HepG2 (cell line): ENCODE data around the gene MLLT10. TPM values are rescaled to one million over a fixed set of nuclear protein-coding genes. Genes with fewer than 3 reads are reported as not detected.
A peak's percentile ranks its signal among the peaks of the same experiment; 100 is the strongest.

Experiments
- E2F5 ChIP-seq: sonication (generic); formaldehyde crosslinking; conservative IDR thresholded peaks from 2 replicates; pipeline ENCODE4 v1.4.0; 2020; ENCODE audit warnings: missing genetic modification reagents
- FOXA3 ChIP-seq: IDR thresholded peaks from 2 replicates; pipeline ENCODE4 v1.6.1; 2016; ENCODE audit warnings: missing genetic modification reagents, missing compliant biosample characterization
- HNRNPUL1 ChIP-seq: fragments of 200-400 bp; formaldehyde crosslinking; IDR thresholded peaks from 2 replicates; pipeline ENCODE4 v1.6.1; 2017; ENCODE audit warnings: low read depth, mild to moderate bottlenecking, low read length, moderate library complexity
- MAX ChIP-seq: IDR thresholded peaks from 2 replicates; pipeline ENCODE4 v1.6.1; 2012; ENCODE audit warnings: inconsistent platforms
- MXD3 ChIP-seq: IDR thresholded peaks from 2 replicates; pipeline ENCODE4 v1.6.1; 2016; ENCODE audit warnings: mild to moderate bottlenecking, missing biosample characterization, missing genetic modification reagents
- ONECUT2 ChIP-seq: sonication (generic); formaldehyde crosslinking; IDR thresholded peaks from 2 replicates; pipeline ENCODE4 v1.4.0; 2020; ENCODE audit warnings: missing genetic modification reagents
- SRY ChIP-seq: sonication (generic); formaldehyde crosslinking; IDR thresholded peaks from 2 replicates; pipeline ENCODE4 v1.8.0; 2022; ENCODE audit warnings: mild to moderate bottlenecking, missing genetic modification reagents
- ZBTB8A ChIP-seq: sonication (generic); formaldehyde crosslinking; IDR thresholded peaks from 2 replicates; pipeline ENCODE4 v1.4.0; 2020; ENCODE audit warnings: mild to moderate bottlenecking, low read depth, missing genetic modification reagents, borderline replicate concordance
- ZNF205 ChIP-seq: IDR thresholded peaks from 2 replicates; pipeline ENCODE4 v1.6.1; 2018; ENCODE audit warnings: missing biosample characterization, missing genetic modification reagents
- ZNF274 ChIP-seq: sonication (generic); formaldehyde crosslinking; IDR thresholded peaks from 2 replicates; pipeline ENCODE4 v1.5.1; 2020; ENCODE audit warnings: mild to moderate bottlenecking, missing genetic modification reagents
- ZNF430 ChIP-seq: sonication (generic); formaldehyde crosslinking; IDR thresholded peaks from 2 replicates; pipeline ENCODE4 v1.9.0; 2021; ENCODE audit warnings: mild to moderate bottlenecking, missing genetic modification reagents
- ZNF530 ChIP-seq: sonication (generic); formaldehyde crosslinking; IDR thresholded peaks from 2 replicates; pipeline ENCODE4 v1.5.0; 2020; ENCODE audit warnings: low read depth, mild to moderate bottlenecking, missing genetic modification reagents
- ZNF546 ChIP-seq: sonication (generic); formaldehyde crosslinking; conservative IDR thresholded peaks from 2 replicates; pipeline ENCODE4 v1.8.1; 2023; ENCODE audit warnings: mild to moderate bottlenecking, missing genetic modification reagents
- ZNF556 ChIP-seq: sonication (generic); formaldehyde crosslinking; IDR thresholded peaks from 2 replicates; pipeline ENCODE4 v1.4.0; 2020; ENCODE audit warnings: mild to moderate bottlenecking, missing genetic modification reagents, borderline replicate concordance
- ZNF597 ChIP-seq: sonication (generic); formaldehyde crosslinking; IDR thresholded peaks from 2 replicates; pipeline ENCODE4 v1.5.0; 2020; ENCODE audit warnings: missing genetic modification reagents
- ZNF672 ChIP-seq: sonication (generic); formaldehyde crosslinking; IDR thresholded peaks from 2 replicates; pipeline ENCODE4 v1.8.1; 2022; ENCODE audit warnings: missing genetic modification reagents
- polyA plus RNA-seq, 8 experiments: library from polyadenylated mRNA; depleted of rRNA in 3 of 8; stranded (reverse) in 7 of 8; unstranded in 1 of 8; fragments of >200 nt; fragmentation: Illumina TruSeq in 4 of 8; extraction: Trizol in 4 of 8; gene quantifications; 2 replicates each; pipeline versions ENCODE4 v1.2.1 to v1.2.3, GENCODE V29; 2011 to 2016; ENCODE audit warnings: low read depth in 4 of 8, missing spikeins in 1 of 8, mixed read lengths in 1 of 8; ENCODE audit not compliant: insufficient read depth in 1 of 8
- total RNA-seq, 5 experiments: library from RNA; depleted of rRNA; stranded (reverse); fragments of >200 nt; fragmentation: Illumina TruSeq; extraction: Trizol; gene quantifications; 2 replicates each; pipeline ENCODE4 v1.2.3, GENCODE V29; 2016; ENCODE audit warnings: low read depth in 1 of 5
- TF ChIP-seq, protein P1 (sequence below): sonication (generic); formaldehyde crosslinking; IDR thresholded peaks from 2 replicates; pipeline ENCODE4 v1.4.0; 2020; ENCODE audit warnings: low read depth, missing genetic modification reagents
- TF ChIP-seq, protein P2 (sequence below): sonication (generic); formaldehyde crosslinking; IDR thresholded peaks from 2 replicates; pipeline ENCODE4 v1.8.0; 2022; ENCODE audit warnings: mild to moderate bottlenecking, missing genetic modification reagents, borderline replicate concordance
- TF ChIP-seq, protein P3 (sequence below): sonication (generic); formaldehyde crosslinking; IDR thresholded peaks from 2 replicates; pipeline ENCODE4 v1.4.0; 2020; ENCODE audit warnings: missing genetic modification reagents

Gene MLLT10
- total and polyA plus RNA-seq, 2 of the 13 experiments (the other 11 are each of a cell fraction or from before 2014, with no cell fraction given): 51.3 to 84.1 TPM

GRCh38 chr10:21526188-21526859, 7.7 kb upstream of the MLLT10 start (continued):
- TF ChIP-seq, protein P1, sequence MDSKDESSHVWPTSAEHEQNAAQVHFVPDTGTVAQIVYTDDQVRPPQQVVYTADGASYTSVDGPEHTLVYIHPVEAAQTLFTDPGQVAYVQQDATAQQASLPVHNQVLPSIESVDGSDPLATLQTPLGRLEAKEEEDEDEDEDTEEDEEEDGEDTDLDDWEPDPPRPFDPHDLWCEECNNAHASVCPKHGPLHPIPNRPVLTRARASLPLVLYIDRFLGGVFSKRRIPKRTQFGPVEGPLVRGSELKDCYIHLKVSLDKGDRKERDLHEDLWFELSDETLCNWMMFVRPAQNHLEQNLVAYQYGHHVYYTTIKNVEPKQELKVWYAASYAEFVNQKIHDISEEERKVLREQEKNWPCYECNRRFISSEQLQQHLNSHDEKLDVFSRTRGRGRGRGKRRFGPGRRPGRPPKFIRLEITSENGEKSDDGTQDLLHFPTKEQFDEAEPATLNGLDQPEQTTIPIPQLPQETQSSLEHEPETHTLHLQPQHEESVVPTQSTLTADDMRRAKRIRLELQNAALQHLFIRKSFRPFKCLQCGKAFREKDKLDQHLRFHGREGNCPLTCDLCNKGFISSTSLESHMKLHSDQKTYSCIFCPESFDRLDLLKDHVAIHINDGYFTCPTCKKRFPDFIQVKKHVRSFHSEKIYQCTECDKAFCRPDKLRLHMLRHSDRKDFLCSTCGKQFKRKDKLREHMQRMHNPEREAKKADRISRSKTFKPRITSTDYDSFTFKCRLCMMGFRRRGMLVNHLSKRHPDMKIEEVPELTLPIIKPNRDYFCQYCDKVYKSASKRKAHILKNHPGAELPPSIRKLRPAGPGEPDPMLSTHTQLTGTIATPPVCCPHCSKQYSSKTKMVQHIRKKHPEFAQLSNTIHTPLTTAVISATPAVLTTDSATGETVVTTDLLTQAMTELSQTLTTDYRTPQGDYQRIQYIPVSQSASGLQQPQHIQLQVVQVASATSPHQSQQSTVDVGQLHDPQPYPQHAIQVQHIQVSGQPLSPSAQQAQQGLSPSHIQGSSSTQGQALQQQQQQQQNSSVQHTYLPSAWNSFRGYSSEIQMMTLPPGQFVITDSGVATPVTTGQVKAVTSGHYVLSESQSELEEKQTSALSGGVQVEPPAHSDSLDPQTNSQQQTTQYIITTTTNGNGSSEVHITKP (CRISPR knock-in tag): 0 out of 2 replicates have a peak, but pooled peaks have one; percentile 9
- TF ChIP-seq SRY: 0 out of 2 replicates have a peak, but pooled peaks have one; percentile 7
- TF ChIP-seq ZBTB8A (CRISPR knock-in tag): peak; percentile 85; the same call in 1 of the 2 replicates
- TF ChIP-seq, protein P2, sequence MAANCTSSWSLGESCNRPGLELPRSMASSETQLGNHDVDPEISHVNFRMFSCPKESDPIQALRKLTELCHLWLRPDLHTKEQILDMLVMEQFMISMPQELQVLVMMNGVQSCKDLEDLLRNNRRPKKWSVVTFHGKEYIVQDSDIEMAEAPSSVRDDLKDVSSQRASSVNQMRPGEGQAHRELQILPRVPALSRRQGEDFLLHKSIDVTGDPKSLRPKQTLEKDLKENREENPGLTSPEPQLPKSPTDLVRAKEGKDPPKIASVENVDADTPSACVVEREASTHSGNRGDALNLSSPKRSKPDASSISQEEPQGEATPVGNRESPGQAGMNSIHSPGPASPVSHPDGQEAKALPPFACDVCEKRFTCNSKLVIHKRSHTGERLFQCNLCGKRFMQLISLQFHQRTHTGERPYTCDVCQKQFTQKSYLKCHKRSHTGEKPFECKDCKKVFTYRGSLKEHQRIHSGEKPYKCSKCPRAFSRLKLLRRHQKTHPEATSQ (CRISPR knock-in tag): no peak; the same call in 1 of the 2 replicates
- no peak for TF ChIP-seq ONECUT2
- TF ChIP-seq ZNF430 (CRISPR knock-in tag): 0 out of 2 replicates have a peak, but pooled peaks have one; percentile 24
- TF ChIP-seq ZNF546 (CRISPR knock-in tag): no peak
- TF ChIP-seq ZNF530: no peak
- no peak for TF ChIP-seq HNRNPUL1
- TF ChIP-seq MAX: no peak
- no peak for TF ChIP-seq ZNF672
- no peak for TF ChIP-seq E2F5 (CRISPR knock-in tag)
- no peak for TF ChIP-seq FOXA3
- no peak; the same call in none of the 2 replicates for TF ChIP-seq ZNF556 (CRISPR knock-in tag)
- TF ChIP-seq ZNF274 (CRISPR knock-in tag): no peak
- no peak for TF ChIP-seq ZNF205 (CRISPR knock-in tag)
- TF ChIP-seq ZNF597 (CRISPR knock-in tag): no peak
- peak; percentile 70; the same call in 1 of the 2 replicates for TF ChIP-seq MXD3
- TF ChIP-seq, protein P3, sequence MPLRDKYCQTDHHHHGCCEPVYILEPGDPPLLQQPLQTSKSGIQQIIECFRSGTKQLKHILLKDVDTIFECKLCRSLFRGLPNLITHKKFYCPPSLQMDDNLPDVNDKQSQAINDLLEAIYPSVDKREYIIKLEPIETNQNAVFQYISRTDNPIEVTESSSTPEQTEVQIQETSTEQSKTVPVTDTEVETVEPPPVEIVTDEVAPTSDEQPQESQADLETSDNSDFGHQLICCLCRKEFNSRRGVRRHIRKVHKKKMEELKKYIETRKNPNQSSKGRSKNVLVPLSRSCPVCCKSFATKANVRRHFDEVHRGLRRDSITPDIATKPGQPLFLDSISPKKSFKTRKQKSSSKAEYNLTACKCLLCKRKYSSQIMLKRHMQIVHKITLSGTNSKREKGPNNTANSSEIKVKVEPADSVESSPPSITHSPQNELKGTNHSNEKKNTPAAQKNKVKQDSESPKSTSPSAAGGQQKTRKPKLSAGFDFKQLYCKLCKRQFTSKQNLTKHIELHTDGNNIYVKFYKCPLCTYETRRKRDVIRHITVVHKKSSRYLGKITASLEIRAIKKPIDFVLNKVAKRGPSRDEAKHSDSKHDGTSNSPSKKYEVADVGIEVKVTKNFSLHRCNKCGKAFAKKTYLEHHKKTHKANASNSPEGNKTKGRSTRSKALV (CRISPR knock-in tag): 0 out of 2 replicates have a peak, but pooled peaks have one; percentile 3
